ENCODE measurements around the gene RHOJ. TPM values are rescaled to one million over a fixed set of nuclear protein-coding genes. Genes with fewer than 3 reads are reported as not detected.

Gene RHOJ
- total and polyA plus RNA-seq, 2 of the 13 experiments (the other 11 are each of a cell fraction or from before 2014, with no cell fraction given) = 0.22 to 1.3 TPM

DNA sequence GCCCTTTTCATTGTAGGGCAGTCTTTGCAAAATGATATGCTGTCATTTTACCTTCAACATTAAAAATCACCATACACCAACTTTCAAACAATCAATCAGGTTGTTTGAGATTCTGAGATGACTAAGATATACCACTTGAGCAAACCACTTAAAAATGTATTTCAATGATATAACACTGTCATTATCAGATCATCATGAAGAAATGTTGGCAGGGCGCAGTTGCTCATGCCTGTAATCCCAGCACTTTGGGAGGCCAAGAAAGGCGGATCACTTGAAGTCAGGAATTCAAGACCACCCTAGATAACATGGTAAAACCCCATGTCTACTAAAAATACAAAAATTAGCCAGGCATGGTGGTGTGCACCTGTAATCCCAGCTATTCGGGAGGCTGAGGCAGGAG lies 13.0 kb upstream of the RHOJ start (continued):
- TF ChIP-seq FOXO1 (CRISPR knock-in tag; IDR thresholded peaks at IDR 0.05) (no peak), ZNF329 (CRISPR knock-in tag; IDR thresholded peaks at IDR 0.05; ENCODE audit: low read depth) (no peak), ZNF660 (CRISPR knock-in tag; IDR thresholded peaks at IDR 0.05; ENCODE audit: borderline replicate concordance, low read depth) (no peak)
- TF ChIP-seq, protein P1, sequence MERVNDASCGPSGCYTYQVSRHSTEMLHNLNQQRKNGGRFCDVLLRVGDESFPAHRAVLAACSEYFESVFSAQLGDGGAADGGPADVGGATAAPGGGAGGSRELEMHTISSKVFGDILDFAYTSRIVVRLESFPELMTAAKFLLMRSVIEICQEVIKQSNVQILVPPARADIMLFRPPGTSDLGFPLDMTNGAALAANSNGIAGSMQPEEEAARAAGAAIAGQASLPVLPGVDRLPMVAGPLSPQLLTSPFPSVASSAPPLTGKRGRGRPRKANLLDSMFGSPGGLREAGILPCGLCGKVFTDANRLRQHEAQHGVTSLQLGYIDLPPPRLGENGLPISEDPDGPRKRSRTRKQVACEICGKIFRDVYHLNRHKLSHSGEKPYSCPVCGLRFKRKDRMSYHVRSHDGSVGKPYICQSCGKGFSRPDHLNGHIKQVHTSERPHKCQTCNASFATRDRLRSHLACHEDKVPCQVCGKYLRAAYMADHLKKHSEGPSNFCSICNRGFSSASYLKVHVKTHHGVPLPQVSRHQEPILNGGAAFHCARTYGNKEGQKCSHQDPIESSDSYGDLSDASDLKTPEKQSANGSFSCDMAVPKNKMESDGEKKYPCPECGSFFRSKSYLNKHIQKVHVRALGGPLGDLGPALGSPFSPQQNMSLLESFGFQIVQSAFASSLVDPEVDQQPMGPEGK (CRISPR knock-in tag; IDR thresholded peaks at IDR 0.05) = no peak
- TF ChIP-seq, protein P2, sequence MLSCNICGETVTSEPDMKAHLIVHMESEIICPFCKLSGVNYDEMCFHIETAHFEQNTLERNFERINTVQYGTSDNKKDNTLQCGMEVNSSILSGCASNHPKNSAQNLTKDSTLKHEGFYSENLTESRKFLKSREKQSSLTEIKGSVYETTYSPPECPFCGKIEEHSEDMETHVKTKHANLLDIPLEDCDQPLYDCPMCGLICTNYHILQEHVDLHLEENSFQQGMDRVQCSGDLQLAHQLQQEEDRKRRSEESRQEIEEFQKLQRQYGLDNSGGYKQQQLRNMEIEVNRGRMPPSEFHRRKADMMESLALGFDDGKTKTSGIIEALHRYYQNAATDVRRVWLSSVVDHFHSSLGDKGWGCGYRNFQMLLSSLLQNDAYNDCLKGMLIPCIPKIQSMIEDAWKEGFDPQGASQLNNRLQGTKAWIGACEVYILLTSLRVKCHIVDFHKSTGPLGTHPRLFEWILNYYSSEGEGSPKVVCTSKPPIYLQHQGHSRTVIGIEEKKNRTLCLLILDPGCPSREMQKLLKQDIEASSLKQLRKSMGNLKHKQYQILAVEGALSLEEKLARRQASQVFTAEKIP (CRISPR knock-in tag; IDR thresholded peaks at IDR 0.05; ENCODE audit: borderline replicate concordance) = no peak

DNA sequence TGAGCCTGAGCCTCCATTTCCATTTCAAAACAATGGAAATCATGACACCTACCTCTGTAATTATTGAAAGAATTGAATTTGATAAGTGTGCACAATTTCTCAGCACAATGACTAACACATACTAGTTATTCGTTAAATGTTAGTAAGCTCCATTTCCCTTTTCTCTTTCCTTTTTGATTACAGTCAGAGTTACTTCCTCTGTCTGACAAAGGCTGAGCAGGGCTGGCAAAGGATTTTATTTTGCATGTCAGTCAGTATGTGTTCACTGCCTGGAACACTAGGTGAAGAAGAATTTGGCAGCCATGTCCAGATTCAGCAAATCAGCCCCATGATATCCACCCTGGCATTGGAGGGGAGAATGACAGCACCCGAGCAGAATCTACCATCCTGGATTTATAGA lies 12.2 kb upstream of the RHOJ start:
- CTCF ChIA-PET (ENCODE audit: low intra/inter-chr PET ratio, low total read pairs) = no interaction called here
- intact Hi-C loops (cut with micrococcal nuclease; ENCODE audit: unreplicated experiment) = no loop called here
- FAIRE-seq (no peak), ATAC-seq (no peak), DNase-seq (ENCODE audit: low spot score) (no peak)
- no peak overlapping the region for H3K9ac ChIP-seq (ENCODE audit: insufficient read depth, low read depth, low read length)
- no peaks in the 10 kb centered on the region for H3K4me1 ChIP-seq (ENCODE audit: insufficient read depth, low read length)
- no peaks in the 10 kb centered on the region for H3K36me3 ChIP-seq (replicated peaks in 1 of 2; ENCODE audit: control insufficient read depth in 1 of 2, insufficient read depth in 2 of 2, low read length in 2 of 2)
- BruUV-seq (replicated peaks) = no TSS peak
- in situ Hi-C loops (cut with HindIII; ENCODE audit: extremely low pct_ligation_motif_present, low pct_unique_long_range_greater_than_20kb) = no loop called here
- no peaks in the 10 kb centered on the region for H4K20me1 ChIP-seq (ENCODE audit: insufficient read depth, low read length)
- H3K4me2 ChIP-seq (ENCODE audit: low read depth, low read length) = no peak overlapping the region
- no peaks in the 10 kb centered on the region for H3K79me2 ChIP-seq (ENCODE audit: insufficient read depth, low read length)
- H3K27me3 ChIP-seq (ENCODE audit: control insufficient read depth in 1 of 2, insufficient read depth in 2 of 2, low read length in 2 of 2) = no peaks in the 10 kb centered on the region
- POLR2A ChIA-PET = no interaction called here
- no peak overlapping the region for H2AFZ ChIP-seq (ENCODE audit: low read length)
- no peak overlapping the region for H3K27ac ChIP-seq (ENCODE audit: extremely low read length, insufficient read depth, low read length)
- no peaks in the 10 kb centered on the region; the same call in 1 of the 2 replicates for H3K9me3 ChIP-seq (ENCODE audit: low read length)
- WGBS (ENCODE audit: low lambda C conversion rate) = 0% methylated on average over 2 of the region's 2 CpGs
- H3K4me3 ChIP-seq (replicated peaks in 1 of 3; ENCODE audit: insufficient read depth in 1 of 3, low read depth in 2 of 3, low read length in 3 of 3) = no peak overlapping the region
- no peak for TF ChIP-seq SRY (CRISPR knock-in tag; IDR thresholded peaks at IDR 0.05)
- no peak for TF ChIP-seq FOXM1 (CRISPR knock-in tag; IDR thresholded peaks at IDR 0.05)
- no peak for TF ChIP-seq SMAD9 (CRISPR knock-in tag; IDR thresholded peaks at IDR 0.05)
- TF ChIP-seq, protein P3, sequence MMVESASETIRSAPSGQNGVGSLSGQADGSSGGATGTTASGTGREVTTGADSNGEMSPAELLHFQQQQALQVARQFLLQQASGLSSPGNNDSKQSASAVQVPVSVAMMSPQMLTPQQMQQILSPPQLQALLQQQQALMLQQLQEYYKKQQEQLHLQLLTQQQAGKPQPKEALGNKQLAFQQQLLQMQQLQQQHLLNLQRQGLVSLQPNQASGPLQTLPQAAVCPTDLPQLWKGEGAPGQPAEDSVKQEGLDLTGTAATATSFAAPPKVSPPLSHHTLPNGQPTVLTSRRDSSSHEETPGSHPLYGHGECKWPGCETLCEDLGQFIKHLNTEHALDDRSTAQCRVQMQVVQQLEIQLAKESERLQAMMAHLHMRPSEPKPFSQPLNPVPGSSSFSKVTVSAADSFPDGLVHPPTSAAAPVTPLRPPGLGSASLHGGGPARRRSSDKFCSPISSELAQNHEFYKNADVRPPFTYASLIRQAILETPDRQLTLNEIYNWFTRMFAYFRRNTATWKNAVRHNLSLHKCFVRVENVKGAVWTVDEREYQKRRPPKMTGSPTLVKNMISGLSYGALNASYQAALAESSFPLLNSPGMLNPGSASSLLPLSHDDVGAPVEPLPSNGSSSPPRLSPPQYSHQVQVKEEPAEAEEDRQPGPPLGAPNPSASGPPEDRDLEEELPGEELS (CRISPR knock-in tag; IDR thresholded peaks at IDR 0.05) = no peak
- no peak for TF ChIP-seq ZNF558 (CRISPR knock-in tag; IDR thresholded peaks at IDR 0.05; ENCODE audit: borderline replicate concordance)
- no peak for TF ChIP-seq NFATC3 (CRISPR knock-in tag; IDR thresholded peaks at IDR 0.05)
- TF ChIP-seq ZNF335 (CRISPR knock-in tag; IDR thresholded peaks at IDR 0.05) = no peak
- TF ChIP-seq MIXL1 (CRISPR knock-in tag; IDR thresholded peaks at IDR 0.05) = no peak
- no peak for TF ChIP-seq ZNF333 (CRISPR knock-in tag; IDR thresholded peaks at IDR 0.05; ENCODE audit: borderline replicate concordance)
- no peak for TF ChIP-seq ZNF883 (CRISPR knock-in tag; IDR thresholded peaks at IDR 0.05; ENCODE audit: not compliant biosample characterization)
- TF ChIP-seq, protein P4, sequence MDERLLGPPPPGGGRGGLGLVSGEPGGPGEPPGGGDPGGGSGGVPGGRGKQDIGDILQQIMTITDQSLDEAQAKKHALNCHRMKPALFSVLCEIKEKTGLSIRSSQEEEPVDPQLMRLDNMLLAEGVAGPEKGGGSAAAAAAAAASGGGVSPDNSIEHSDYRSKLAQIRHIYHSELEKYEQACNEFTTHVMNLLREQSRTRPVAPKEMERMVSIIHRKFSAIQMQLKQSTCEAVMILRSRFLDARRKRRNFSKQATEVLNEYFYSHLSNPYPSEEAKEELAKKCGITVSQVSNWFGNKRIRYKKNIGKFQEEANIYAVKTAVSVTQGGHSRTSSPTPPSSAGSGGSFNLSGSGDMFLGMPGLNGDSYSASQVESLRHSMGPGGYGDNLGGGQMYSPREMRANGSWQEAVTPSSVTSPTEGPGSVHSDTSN (CRISPR knock-in tag; IDR thresholded peaks at IDR 0.05) = no peak
- TF ChIP-seq MAF1 (CRISPR knock-in tag; IDR thresholded peaks at IDR 0.05; ENCODE audit: borderline replicate concordance) = no peak
- no peak for TF ChIP-seq ARID2 (CRISPR knock-in tag; IDR thresholded peaks at IDR 0.05; ENCODE audit: borderline replicate concordance)
